Fibroblast of lung (primary cell): ENCODE results near the gene ATG10. TPM values are rescaled to one million over a fixed set of nuclear protein-coding genes. Genes with fewer than 3 reads are reported as not detected.
"Not testable (repeated sequence)": the region's sequence is repeated elsewhere in the genome, so short reads cannot be mapped to it uniquely, and the experiment has no call there.

Experiments
- DNase-seq, 2 donors: peaks; one replicate each; pipeline versions ENCODE4 v3.0.0 to v3.0.0-alpha.2; 2010; ENCODE audit warnings: low read depth in 2 of 2
- H2AFZ ChIP-seq: 2 replicates; pipeline ENCODE4 v1.5.1; 2012; ENCODE audit warnings: low read length, control low read depth, inconsistent platforms
- H3K27ac ChIP-seq: 2 replicates; pipeline ENCODE4 v1.5.1; 2011; ENCODE audit warnings: low read length, control low read depth; ENCODE audit not compliant: insufficient read depth
- H3K27me3 ChIP-seq: 2 replicates; pipeline ENCODE4 v1.5.1; 2011; ENCODE audit warnings: mild to moderate bottlenecking, low read length; ENCODE audit not compliant: control insufficient read depth, insufficient read depth
- H3K36me3 ChIP-seq: 2 replicates; pipeline ENCODE4 v1.5.1; 2011; ENCODE audit warnings: low read length; ENCODE audit not compliant: control insufficient read depth, insufficient read depth
- H3K4me1 ChIP-seq: 2 replicates; pipeline ENCODE4 v1.5.1; 2011; ENCODE audit warnings: low read length; ENCODE audit not compliant: control insufficient read depth, insufficient read depth; ENCODE audit errors: extremely low read depth
- H3K4me2 ChIP-seq: 2 replicates; pipeline ENCODE4 v1.5.1; 2011; ENCODE audit warnings: low read length, control low read depth; ENCODE audit not compliant: insufficient read depth; ENCODE audit errors: extremely low read depth
- H3K4me3 ChIP-seq, 4 experiments: fragments of 200-600 bp in 1 of 4; sonication (generic) in 1 of 4; replicated peaks in 1 of 4; 2 replicates each; pipeline ENCODE4 v1.5.1; 2011 to 2016; ENCODE audit warnings: low read length in 4 of 4, low read depth in 3 of 4, mild to moderate bottlenecking in 3 of 4, control low read depth in 2 of 4, inconsistent platforms in 1 of 4, mixed read lengths in 1 of 4; ENCODE audit not compliant: insufficient read depth in 1 of 4; ENCODE audit errors: control extremely low read depth in 1 of 4
- H3K79me2 ChIP-seq: 2 replicates; pipeline ENCODE4 v1.5.1; 2012; ENCODE audit warnings: mild to moderate bottlenecking, low read length, inconsistent platforms; ENCODE audit not compliant: control insufficient read depth, insufficient read depth
- H3K9ac ChIP-seq: 2 replicates; pipeline ENCODE4 v1.5.1; 2011; ENCODE audit warnings: mild to moderate bottlenecking, low read length, control low read depth; ENCODE audit not compliant: insufficient read depth
- H3K9me3 ChIP-seq: 2 replicates; pipeline ENCODE4 v1.5.1; 2012; ENCODE audit warnings: low read depth, low read length; ENCODE audit not compliant: control insufficient read depth, insufficient read depth
- H4K20me1 ChIP-seq: 2 replicates; pipeline ENCODE4 v1.5.1; 2011; ENCODE audit warnings: low read length; ENCODE audit not compliant: control insufficient read depth, insufficient read depth; ENCODE audit errors: extremely low read depth
- EZH2 ChIP-seq: IDR thresholded peaks from 2 replicates; pipeline ENCODE4 v1.5.1; 2012; ENCODE audit warnings: low read length, control low read depth, mild to moderate bottlenecking; ENCODE audit errors: missing control alignments
- polyA plus RNA-seq, 2 donors: library from polyadenylated mRNA; depleted of rRNA in 1 of 2; stranded (reverse) in 1 of 2; unstranded in 1 of 2; fragments of >200 nt; gene quantifications; 2 replicates each; pipeline ENCODE4 v1.2.1, GENCODE V29; 2011 to 2012; ENCODE audit warnings: missing spikeins in 1 of 2
- total RNA-seq: library from RNA; depleted of rRNA; stranded (reverse); fragments of >200 nt; gene quantifications from 2 replicates; pipeline ENCODE4 v1.2.1, GENCODE V29; 2014
- TF ChIP-seq, protein P1 (sequence below), 2 donors: IDR thresholded peaks in 1 of 2; conservative IDR thresholded peaks in 1 of 2; 1 replicate in 1 of 2; 2 replicates in 1 of 2; pipeline ENCODE4 v1.5.1; 2011 to 2012; ENCODE audit warnings: low read length in 2 of 2, control low read depth in 1 of 2, inconsistent platforms in 1 of 2, low read depth in 1 of 2, mild to moderate bottlenecking in 1 of 2

ATG10 gene
- total and polyA plus RNA-seq, 2 donors (not counting 1 experiment from before 2014, with no cell fraction given) = 2.5 to 8.8 TPM

DNA sequence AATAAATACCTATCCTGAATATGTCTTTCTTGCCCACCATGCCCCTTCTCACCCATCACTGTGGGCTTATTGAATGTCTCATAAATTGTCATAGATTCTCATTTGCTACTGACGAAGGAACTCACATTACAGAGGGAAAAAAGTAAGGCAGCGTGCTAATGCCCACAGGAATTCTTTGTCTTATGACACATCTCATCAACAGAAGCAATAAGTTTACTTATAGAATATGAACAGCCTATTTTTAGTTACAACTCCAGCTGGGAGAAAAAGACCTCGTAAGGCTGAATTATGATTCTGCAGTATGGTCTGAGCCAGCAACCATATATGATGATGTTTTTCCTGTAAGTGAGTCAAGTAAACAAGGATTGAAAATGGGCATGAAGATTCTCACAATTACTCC is 22.4 kb upstream of the ATG10 start:
- no peaks in the 10 kb centered on the region for H3K9me3 ChIP-seq
- no peak overlapping the region for H3K4me3 ChIP-seq
- no peak overlapping the region for H3K27ac ChIP-seq
- no peaks in the 10 kb centered on the region for H4K20me1 ChIP-seq
- peak; percentile 12 to 57 for DNase-seq
- no peak overlapping the region for H2AFZ ChIP-seq
- no peak overlapping the region for H3K9ac ChIP-seq
- no peak overlapping the region for H3K4me2 ChIP-seq
- H3K36me3 ChIP-seq = no peaks in the 10 kb centered on the region
- TF ChIP-seq, protein P1, sequence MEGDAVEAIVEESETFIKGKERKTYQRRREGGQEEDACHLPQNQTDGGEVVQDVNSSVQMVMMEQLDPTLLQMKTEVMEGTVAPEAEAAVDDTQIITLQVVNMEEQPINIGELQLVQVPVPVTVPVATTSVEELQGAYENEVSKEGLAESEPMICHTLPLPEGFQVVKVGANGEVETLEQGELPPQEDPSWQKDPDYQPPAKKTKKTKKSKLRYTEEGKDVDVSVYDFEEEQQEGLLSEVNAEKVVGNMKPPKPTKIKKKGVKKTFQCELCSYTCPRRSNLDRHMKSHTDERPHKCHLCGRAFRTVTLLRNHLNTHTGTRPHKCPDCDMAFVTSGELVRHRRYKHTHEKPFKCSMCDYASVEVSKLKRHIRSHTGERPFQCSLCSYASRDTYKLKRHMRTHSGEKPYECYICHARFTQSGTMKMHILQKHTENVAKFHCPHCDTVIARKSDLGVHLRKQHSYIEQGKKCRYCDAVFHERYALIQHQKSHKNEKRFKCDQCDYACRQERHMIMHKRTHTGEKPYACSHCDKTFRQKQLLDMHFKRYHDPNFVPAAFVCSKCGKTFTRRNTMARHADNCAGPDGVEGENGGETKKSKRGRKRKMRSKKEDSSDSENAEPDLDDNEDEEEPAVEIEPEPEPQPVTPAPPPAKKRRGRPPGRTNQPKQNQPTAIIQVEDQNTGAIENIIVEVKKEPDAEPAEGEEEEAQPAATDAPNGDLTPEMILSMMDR (conservative IDR thresholded peaks at IDR 0.05 in 1 of 2, IDR thresholded peaks at IDR 0.05 in 1 of 2; ENCODE audit: low read depth in 1 of 2, low read length in 2 of 2) = no peak
- no peak for TF ChIP-seq EZH2
- H3K79me2 ChIP-seq = no peaks in the 10 kb centered on the region
- H3K4me1 ChIP-seq = no peaks in the 10 kb centered on the region
- H3K27me3 ChIP-seq = no peaks in the 10 kb centered on the region

DNA sequence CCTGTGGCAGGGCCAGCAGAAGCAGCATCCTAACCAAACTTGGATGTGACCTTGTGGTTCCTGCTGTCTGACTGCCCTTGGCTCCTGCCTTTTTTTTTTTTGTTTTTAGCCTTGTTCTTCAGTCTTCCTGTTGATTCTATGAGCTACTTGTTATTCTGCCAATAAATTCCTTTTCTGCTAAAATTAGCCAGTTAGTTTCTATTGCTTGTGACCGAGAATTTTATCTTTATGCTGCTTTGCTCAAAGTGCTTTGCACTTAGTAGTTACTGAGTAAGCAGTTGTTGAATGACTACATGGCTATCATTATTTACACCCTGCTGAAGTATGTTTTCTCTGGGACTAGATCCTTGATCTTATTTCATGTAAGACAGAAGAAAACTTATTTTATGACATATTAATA is 20.8 kb upstream of the ATG10 start:
- no peaks in the 10 kb centered on the region for H3K36me3 ChIP-seq
- no peaks in the 10 kb centered on the region for H3K79me2 ChIP-seq
- H4K20me1 ChIP-seq = no peaks in the 10 kb centered on the region
- H3K9ac ChIP-seq = no peak overlapping the region
- no peaks in the 10 kb centered on the region for H3K4me1 ChIP-seq
- H2AFZ ChIP-seq = no peak overlapping the region
- no peaks in the 10 kb centered on the region for H3K27me3 ChIP-seq
- H3K4me3 ChIP-seq = no peak overlapping the region
- TF ChIP-seq EZH2 = no peak
- TF ChIP-seq, protein P1 (conservative IDR thresholded peaks at IDR 0.05 in 1 of 2, IDR thresholded peaks at IDR 0.05 in 1 of 2; ENCODE audit: low read depth in 1 of 2, low read length in 2 of 2) = no peak
- H3K4me2 ChIP-seq = no peak overlapping the region
- H3K27ac ChIP-seq = no peak overlapping the region
- H3K9me3 ChIP-seq = no peaks in the 10 kb centered on the region
- DNase-seq = peak in 1 of 2 donors; percentile 9

DNA sequence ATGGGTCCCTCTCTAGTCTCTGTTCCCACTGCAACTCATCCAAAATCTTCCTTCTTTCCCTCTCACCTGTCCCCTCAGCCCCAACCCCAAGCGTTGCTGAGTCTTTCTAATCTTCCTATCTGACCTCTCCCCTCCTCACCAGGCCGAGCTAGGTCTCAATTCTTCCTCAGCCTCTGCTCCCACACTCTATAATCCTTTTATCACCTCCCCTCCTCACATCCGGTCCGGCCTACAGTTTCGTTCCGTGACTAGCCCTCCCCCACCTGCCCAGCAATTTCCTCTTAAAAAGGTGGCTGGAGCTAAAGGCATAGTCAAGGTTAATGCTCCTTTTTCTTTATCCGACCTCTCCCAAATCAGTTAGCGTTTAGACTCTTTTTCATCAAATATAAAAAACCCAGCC is 17.0 kb upstream of the ATG10 start:
- H3K4me2 ChIP-seq, H3K27ac ChIP-seq, H3K9ac ChIP-seq, H3K36me3 ChIP-seq, DNase-seq, H3K27me3 ChIP-seq, H3K4me3 ChIP-seq, H2AFZ ChIP-seq, H4K20me1 ChIP-seq, H3K79me2 ChIP-seq, H3K4me1 ChIP-seq, H3K9me3 ChIP-seq: not testable (repeated sequence)

DNA sequence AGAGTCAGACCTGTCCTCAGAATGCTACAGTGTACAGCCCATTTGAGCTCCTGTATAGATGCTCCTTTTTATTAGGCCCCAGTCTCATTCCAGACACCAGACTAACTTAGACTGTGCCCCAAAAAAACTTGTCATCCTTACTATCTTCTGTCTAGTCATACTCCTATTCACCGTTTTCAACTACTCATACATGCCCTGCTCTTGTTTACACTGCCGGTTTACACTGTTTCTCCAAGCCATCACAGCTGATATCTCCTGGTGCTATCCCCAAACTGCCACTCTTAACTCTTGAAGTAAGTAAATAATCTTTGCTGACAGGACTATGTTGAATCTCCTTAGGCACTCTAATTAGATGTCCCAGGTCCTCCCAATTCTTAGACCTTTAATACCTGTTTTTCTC is 13.7 kb upstream of the ATG10 start:
- H3K27ac ChIP-seq, H3K9ac ChIP-seq, H3K79me2 ChIP-seq, H3K4me1 ChIP-seq, H2AFZ ChIP-seq, H4K20me1 ChIP-seq, H3K4me3 ChIP-seq, H3K27me3 ChIP-seq, H3K36me3 ChIP-seq, DNase-seq, H3K9me3 ChIP-seq, H3K4me2 ChIP-seq: not testable (repeated sequence)
